Measurements from ENCODE around the gene PADI2. TPM values are rescaled to one million over a fixed set of nuclear protein-coding genes. Genes with fewer than 3 reads are reported as not detected.

The PADI2 gene
- total and polyA plus RNA-seq, 4 experiments from 2014 or later = 0.14 TPM; not detected in 3

GRCh38 chr1:17137441-17137840 is 18.2 kb upstream of the PADI2 start:
- Mint-ChIP-seq H3K27me3 (peaks cover 13 to 20% of the 10 kb centered on the region in 2 donors), H3K36me3 (no peaks in the 10 kb centered on the region), H3K27ac (no peak overlapping the region), H3K9me3 (peaks cover 0 to 3% (median 0%) of the 10 kb centered on the region in 8 donors), H3K4me3 (no peak overlapping the region), H3K4me1 (no peaks in the 10 kb centered on the region)
- CTCF ChIA-PET (ENCODE audit: partially characterized antibody) = interaction anchor here (1.0 to 4.1 kb wide), 3 partner anchors 11 to 99 kb away, joined by 3 to 16 read pairs (median 3); no protein-coding TSS in a partner anchor
- Histone ChIP-seq H3K4me1 (ENCODE audit: insufficient read depth, low read length) (no peaks in the 10 kb centered on the region), H3K27ac (ENCODE audit: low read depth, low read length) (no peak overlapping the region), H3K4me3 (ENCODE audit: low read length in 2 of 2) (no peak overlapping the region), H3K9me3 (ENCODE audit: control insufficient read depth in 1 of 2, low read length in 2 of 2) (no peaks in the 10 kb centered on the region), H3K36me3 (ENCODE audit: insufficient read depth, low read length) (no peaks in the 10 kb centered on the region), H3K27me3 (ENCODE audit: insufficient read depth, low read length) (no peaks in the 10 kb centered on the region)
- DNase-seq = no peak
- intact Hi-C loops (cut with micrococcal nuclease) = no loop called here
- POLR2A ChIA-PET (ENCODE audit: partially characterized antibody) = no interaction called here

- no peak overlapping the region for H3K27ac Mint-ChIP-seq
- no peaks in the 10 kb centered on the region for H3K36me3 Mint-ChIP-seq
- Histone ChIP-seq H3K4me1 (ENCODE audit: insufficient read depth, low read length) (no peaks in the 10 kb centered on the region), H3K4me3 (ENCODE audit: low read length in 2 of 2) (no peak overlapping the region), H3K27ac (ENCODE audit: low read depth, low read length) (no peak overlapping the region), H3K27me3 (ENCODE audit: insufficient read depth, low read length) (no peaks in the 10 kb centered on the region), H3K36me3 (ENCODE audit: insufficient read depth, low read length) (no peaks in the 10 kb centered on the region), H3K9me3 (ENCODE audit: control insufficient read depth in 1 of 2, low read length in 2 of 2) (no peaks in the 10 kb centered on the region)
- POLR2A ChIA-PET (ENCODE audit: partially characterized antibody) = no interaction called here
- intact Hi-C loops (cut with micrococcal nuclease) = no loop called here
- DNase-seq = no peak
- H3K9me3 Mint-ChIP-seq = peaks cover 0 to 3% (median 0%) of the 10 kb centered on the region in 8 donors
- CTCF ChIA-PET (ENCODE audit: partially characterized antibody) = interaction anchor here (1.0 to 4.1 kb wide), 3 partner anchors 11 to 99 kb away, joined by 3 to 16 read pairs (median 3); no protein-coding TSS in a partner anchor
- no peaks in the 10 kb centered on the region for H3K4me1 Mint-ChIP-seq
- H3K4me3 Mint-ChIP-seq = no peak overlapping the region
- H3K27me3 Mint-ChIP-seq = peaks cover 16 to 20% of the 10 kb centered on the region in 2 donors
Measured at GRCh38 chr1:17136936-17137335, 17.7 kb upstream of the PADI2 start.

- ChIA-PET CTCF (ENCODE audit: partially characterized antibody) (interaction anchor here (1.4 to 4.1 kb wide), 2 partner anchors 14 to 100 kb away, joined by 3 to 16 read pairs; no protein-coding TSS in a partner anchor), POLR2A (ENCODE audit: partially characterized antibody) (no interaction called here)
- no peaks in the 10 kb centered on the region for H3K36me3 Mint-ChIP-seq
- H3K9me3 ChIP-seq (ENCODE audit: control insufficient read depth in 1 of 2, low read length in 2 of 2) = no peaks in the 10 kb centered on the region
- DNase-seq = no peak
- peaks cover 0 to 3% (median 0%) of the 10 kb centered on the region in 8 donors for H3K9me3 Mint-ChIP-seq
- H3K4me1 ChIP-seq (ENCODE audit: insufficient read depth, low read length) = no peaks in the 10 kb centered on the region
- no peaks in the 10 kb centered on the region for H3K4me1 Mint-ChIP-seq
- intact Hi-C loops (cut with micrococcal nuclease) = no loop called here
- no peak overlapping the region for H3K27ac Mint-ChIP-seq
- H3K27me3 Mint-ChIP-seq = peaks cover 17 to 20% of the 10 kb centered on the region in 2 donors
- H3K27ac ChIP-seq (ENCODE audit: low read depth, low read length) = no peak overlapping the region
- H3K36me3 ChIP-seq (ENCODE audit: insufficient read depth, low read length) = no peaks in the 10 kb centered on the region
- H3K4me3 ChIP-seq (ENCODE audit: low read length in 2 of 2) = no peak overlapping the region
- no peaks in the 10 kb centered on the region for H3K27me3 ChIP-seq (ENCODE audit: insufficient read depth, low read length)
- no peak overlapping the region for H3K4me3 Mint-ChIP-seq
Measured at GRCh38 chr1:17136145-17136544, 16.9 kb upstream of the PADI2 start.

GRCh38 chr1:17135530-17135929 is 16.3 kb upstream of the PADI2 start:
- H3K4me3 ChIP-seq (ENCODE audit: low read length in 2 of 2) = no peak overlapping the region
- H3K27ac Mint-ChIP-seq = no peak overlapping the region
- no peaks in the 10 kb centered on the region for H3K36me3 Mint-ChIP-seq
- H3K27me3 ChIP-seq (ENCODE audit: insufficient read depth, low read length) = no peaks in the 10 kb centered on the region
- DNase-seq = no peak
- H3K27ac ChIP-seq (ENCODE audit: low read depth, low read length) = no peak overlapping the region
- no peaks in the 10 kb centered on the region for H3K4me1 ChIP-seq (ENCODE audit: insufficient read depth, low read length)
- intact Hi-C loops (cut with micrococcal nuclease) = no loop called here
- H3K4me1 Mint-ChIP-seq = no peaks in the 10 kb centered on the region
- H3K27me3 Mint-ChIP-seq = peaks cover 17 to 20% of the 10 kb centered on the region in 2 donors
- no peaks in the 10 kb centered on the region for H3K36me3 ChIP-seq (ENCODE audit: insufficient read depth, low read length)
- H3K9me3 ChIP-seq (ENCODE audit: control insufficient read depth in 1 of 2, low read length in 2 of 2) = no peaks in the 10 kb centered on the region
- H3K9me3 Mint-ChIP-seq = peaks cover 0 to 2% (median 0%) of the 10 kb centered on the region in 8 donors
- no peak overlapping the region for H3K4me3 Mint-ChIP-seq
- ChIA-PET CTCF (ENCODE audit: partially characterized antibody) (interaction anchor here (0.6 to 4.1 kb wide), 4 partner anchors 10 to 101 kb away, joined by 3 to 16 read pairs (median 4); no protein-coding TSS in a partner anchor), POLR2A (ENCODE audit: partially characterized antibody) (no interaction called here)

GRCh38 chr1:17134724-17135123 is 15.5 kb upstream of the PADI2 start:
- H3K4me1 Mint-ChIP-seq = no peaks in the 10 kb centered on the region
- H3K9me3 Mint-ChIP-seq = peaks cover 0 to 2% (median 0%) of the 10 kb centered on the region in 8 donors
- no peaks in the 10 kb centered on the region for H3K36me3 Mint-ChIP-seq
- H3K9me3 ChIP-seq (ENCODE audit: control insufficient read depth in 1 of 2, low read length in 2 of 2) = no peaks in the 10 kb centered on the region
- no peaks in the 10 kb centered on the region for H3K4me1 ChIP-seq (ENCODE audit: insufficient read depth, low read length)
- H3K4me3 ChIP-seq (ENCODE audit: low read length in 2 of 2) = no peak overlapping the region
- no peak overlapping the region for H3K4me3 Mint-ChIP-seq
- peak overlapping the region in 1 of 7 donors; percentile 26 for H3K27ac Mint-ChIP-seq
- CTCF ChIA-PET (ENCODE audit: partially characterized antibody) = interaction anchor here (1.4 to 4.1 kb wide), 2 partner anchors 13 to 102 kb away, joined by 3 to 16 read pairs; no protein-coding TSS in a partner anchor
- POLR2A ChIA-PET (ENCODE audit: partially characterized antibody) = no interaction called here
- DNase-seq = no peak
- H3K36me3 ChIP-seq (ENCODE audit: insufficient read depth, low read length) = no peaks in the 10 kb centered on the region
- peaks cover 17 to 20% of the 10 kb centered on the region in 2 donors for H3K27me3 Mint-ChIP-seq
- H3K27me3 ChIP-seq (ENCODE audit: insufficient read depth, low read length) = no peaks in the 10 kb centered on the region
- H3K27ac ChIP-seq (ENCODE audit: low read depth, low read length) = no peak overlapping the region
- intact Hi-C loops (cut with micrococcal nuclease) = no loop called here

GRCh38 chr1:17134034-17134433 is 14.8 kb upstream of the PADI2 start:
- no peaks in the 10 kb centered on the region for H3K4me1 Mint-ChIP-seq
- Histone ChIP-seq H3K4me3 (ENCODE audit: low read length in 2 of 2) (no peak overlapping the region), H3K9me3 (ENCODE audit: control insufficient read depth in 1 of 2, low read length in 2 of 2) (no peaks in the 10 kb centered on the region), H3K27me3 (ENCODE audit: insufficient read depth, low read length) (no peaks in the 10 kb centered on the region), H3K36me3 (ENCODE audit: insufficient read depth, low read length) (no peaks in the 10 kb centered on the region), H3K27ac (ENCODE audit: low read depth, low read length) (no peak overlapping the region), H3K4me1 (ENCODE audit: insufficient read depth, low read length) (no peaks in the 10 kb centered on the region)
- H3K9me3 Mint-ChIP-seq = peaks cover 0 to 2% (median 0%) of the 10 kb centered on the region in 8 donors
- CTCF ChIA-PET (ENCODE audit: partially characterized antibody) = interaction anchor here (4.1 kb wide), 1 partner anchor 102 kb away, joined by 16 read pairs; no protein-coding TSS in a partner anchor
- no peak overlapping the region for H3K27ac Mint-ChIP-seq
- H3K36me3 Mint-ChIP-seq = no peaks in the 10 kb centered on the region
- peaks cover 17 to 20% of the 10 kb centered on the region in 2 donors for H3K27me3 Mint-ChIP-seq
- no peak for DNase-seq
- POLR2A ChIA-PET (ENCODE audit: partially characterized antibody) = no interaction called here
- no peak overlapping the region for H3K4me3 Mint-ChIP-seq
- intact Hi-C loops (cut with micrococcal nuclease) = no loop called here

GRCh38 chr1:17130138-17130635 is 10.9 kb upstream of the PADI2 start:
- Mint-ChIP-seq H3K4me3 (no peak overlapping the region), H3K9me3 (no peaks in the 10 kb centered on the region), H3K27me3 (peaks cover 10 to 15% of the 10 kb centered on the region in 2 donors), H3K36me3 (no peaks in the 10 kb centered on the region), H3K4me1 (peaks cover 0 to 2% (median 0%) of the 10 kb centered on the region in 4 donors), H3K27ac (no peak overlapping the region)
- Histone ChIP-seq H3K27me3 (ENCODE audit: insufficient read depth, low read length) (no peaks in the 10 kb centered on the region), H3K9me3 (ENCODE audit: control insufficient read depth in 1 of 2, low read length in 2 of 2) (no peaks in the 10 kb centered on the region), H3K36me3 (ENCODE audit: insufficient read depth, low read length) (no peaks in the 10 kb centered on the region), H3K27ac (ENCODE audit: low read depth, low read length) (no peak overlapping the region), H3K4me3 (ENCODE audit: low read length in 2 of 2) (no peak overlapping the region), H3K4me1 (ENCODE audit: insufficient read depth, low read length) (no peaks in the 10 kb centered on the region)
- intact Hi-C loops (cut with micrococcal nuclease) = no loop called here
- ChIA-PET CTCF (ENCODE audit: partially characterized antibody) (interaction anchor here (1.3 to 2.2 kb wide), 3 partner anchors 12 to 107 kb away, joined by 3 to 8 read pairs (median 6); no protein-coding TSS in a partner anchor), POLR2A (ENCODE audit: partially characterized antibody) (no interaction called here)
- DNase-seq = no peak
